GM12878 (cell line): ENCODE results near the gene SERPINB5. TPM values are rescaled to one million over a fixed set of nuclear protein-coding genes. Genes with fewer than 3 reads are reported as not detected.

Source experiments
- CBFB ChIP-seq: IDR thresholded peaks from 2 replicates; pipeline ENCODE4 v1.6.1; 2016; ENCODE audit warnings: antibody characterized with exemption, low read depth
- ESRRA ChIP-seq: IDR thresholded peaks from 2 replicates; pipeline ENCODE4 v1.6.1; 2012; ENCODE audit warnings: mild to moderate bottlenecking, low read length, improper control_type of control experiment
- KAT2A ChIP-seq: conservative IDR thresholded peaks from 2 replicates; pipeline ENCODE4 v1.6.1; 2011; ENCODE audit warnings: low read depth, low read length; ENCODE audit not compliant: control insufficient read depth
- KLF5 ChIP-seq: fragments of 450-650 bp; IDR thresholded peaks from 2 replicates; pipeline ENCODE4 v1.6.1; 2014; ENCODE audit warnings: mild to moderate bottlenecking; ENCODE audit not compliant: partially characterized antibody
- MLLT1 ChIP-seq: fragments of 450-650 bp; IDR thresholded peaks from 2 replicates; pipeline ENCODE4 v1.6.1; 2016; ENCODE audit warnings: mild to moderate bottlenecking
- NFXL1 ChIP-seq: fragments of 450-650 bp; IDR thresholded peaks from 2 replicates; pipeline ENCODE4 v1.6.1; 2017; ENCODE audit warnings: antibody characterized with exemption, mild to moderate bottlenecking, borderline replicate concordance
- POU2F2 ChIP-seq: IDR thresholded peaks from 3 replicates; pipeline ENCODE4 v1.6.1; 2011; ENCODE audit warnings: low read depth, mild to moderate bottlenecking, low read length, borderline replicate concordance
- YBX1 ChIP-seq: fragments of 450-650 bp; IDR thresholded peaks from 2 replicates; pipeline ENCODE4 v1.6.1; 2016; ENCODE audit warnings: antibody characterized with exemption
- ZNF622 ChIP-seq: fragments of 450-650 bp; IDR thresholded peaks from 2 replicates; pipeline ENCODE4 v1.6.1; 2017; ENCODE audit warnings: mild to moderate bottlenecking, inconsistent platforms
- polyA plus RNA-seq, 11 experiments: library from polyadenylated mRNA; depleted of rRNA in 4 of 11; unstranded in 6 of 11; stranded (reverse) in 5 of 11; fragments of >200 nt; fragmentation: Nextera tagmentation in 4 of 11; fragmentation: Illumina TruSeq in 1 of 11; extraction: Ambion mirVana in 4 of 11; extraction: Trizol in 1 of 11; gene quantifications; 1 replicate in 1 of 11; 2 replicates in 10 of 11; pipeline versions ENCODE4 v1.2.1 to v1.2.3, GENCODE V29; 2011 to 2016; ENCODE audit warnings: inconsistent platforms in 2 of 11, missing spikeins in 2 of 11, low read depth in 1 of 11
- total RNA-seq, 4 experiments: library from RNA; depleted of rRNA in 3 of 4; stranded (reverse); fragments of >200 nt in 3 of 4; fragmentation: Illumina TruSeq in 1 of 4; extraction: Trizol in 1 of 4; gene quantifications; 2 replicates each; pipeline versions ENCODE4 v1.2.1 to v1.2.3, GENCODE V29; 2013 to 2021
- TF ChIP-seq, protein P1 (sequence below): IDR thresholded peaks from 2 replicates; pipeline ENCODE4 v1.6.1; 2012; ENCODE audit warnings: low read depth, low read length, improper control_type of control experiment
- TF ChIP-seq, protein P2 (sequence below): fragments of 450-650 bp; IDR thresholded peaks from 2 replicates; pipeline ENCODE4 v1.6.1; 2014; ENCODE audit warnings: mild to moderate bottlenecking

Gene SERPINB5
- total and polyA plus RNA-seq, 10 of the 15 experiments (the other 5 are each of a cell fraction or from before 2014, with no cell fraction given) = 0.03 to 0.04 TPM; not detected in 8

- TF ChIP-seq MLLT1 (no peak), YBX1 (no peak), NFXL1 (no peak), KAT2A (no peak), ESRRA (no peak), POU2F2 (no peak), KLF5 (no peak), ZNF622 (no peak), CBFB (no peak)
- TF ChIP-seq, protein P1, sequence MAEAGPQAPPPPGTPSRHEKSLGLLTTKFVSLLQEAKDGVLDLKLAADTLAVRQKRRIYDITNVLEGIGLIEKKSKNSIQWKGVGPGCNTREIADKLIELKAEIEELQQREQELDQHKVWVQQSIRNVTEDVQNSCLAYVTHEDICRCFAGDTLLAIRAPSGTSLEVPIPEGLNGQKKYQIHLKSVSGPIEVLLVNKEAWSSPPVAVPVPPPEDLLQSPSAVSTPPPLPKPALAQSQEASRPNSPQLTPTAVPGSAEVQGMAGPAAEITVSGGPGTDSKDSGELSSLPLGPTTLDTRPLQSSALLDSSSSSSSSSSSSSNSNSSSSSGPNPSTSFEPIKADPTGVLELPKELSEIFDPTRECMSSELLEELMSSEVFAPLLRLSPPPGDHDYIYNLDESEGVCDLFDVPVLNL = no peak
- TF ChIP-seq, protein P2, sequence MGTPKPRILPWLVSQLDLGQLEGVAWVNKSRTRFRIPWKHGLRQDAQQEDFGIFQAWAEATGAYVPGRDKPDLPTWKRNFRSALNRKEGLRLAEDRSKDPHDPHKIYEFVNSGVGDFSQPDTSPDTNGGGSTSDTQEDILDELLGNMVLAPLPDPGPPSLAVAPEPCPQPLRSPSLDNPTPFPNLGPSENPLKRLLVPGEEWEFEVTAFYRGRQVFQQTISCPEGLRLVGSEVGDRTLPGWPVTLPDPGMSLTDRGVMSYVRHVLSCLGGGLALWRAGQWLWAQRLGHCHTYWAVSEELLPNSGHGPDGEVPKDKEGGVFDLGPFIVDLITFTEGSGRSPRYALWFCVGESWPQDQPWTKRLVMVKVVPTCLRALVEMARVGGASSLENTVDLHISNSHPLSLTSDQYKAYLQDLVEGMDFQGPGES = no peak
Measured at GRCh38 chr18:63440219-63440618, 36.5 kb upstream of the SERPINB5 start (continued).
